ENCODE results near the gene TTLL10. TPM values are rescaled to one million over a fixed set of nuclear protein-coding genes. Genes with fewer than 3 reads are reported as not detected.

TTLL10 gene
- total RNA-seq, 4 donors from 2014 or later, result not detected

GRCh38 chr1:1176931-1177330, 3.3 kb downstream of the TTLL10 start:
- H3K4me3 ChIP-seq, result no peak overlapping the region
- DNase-seq (ENCODE audit: low spot score in 2 of 2), result peak in 1 of 2 donors; percentile 15
- TF ChIP-seq, protein P1, sequence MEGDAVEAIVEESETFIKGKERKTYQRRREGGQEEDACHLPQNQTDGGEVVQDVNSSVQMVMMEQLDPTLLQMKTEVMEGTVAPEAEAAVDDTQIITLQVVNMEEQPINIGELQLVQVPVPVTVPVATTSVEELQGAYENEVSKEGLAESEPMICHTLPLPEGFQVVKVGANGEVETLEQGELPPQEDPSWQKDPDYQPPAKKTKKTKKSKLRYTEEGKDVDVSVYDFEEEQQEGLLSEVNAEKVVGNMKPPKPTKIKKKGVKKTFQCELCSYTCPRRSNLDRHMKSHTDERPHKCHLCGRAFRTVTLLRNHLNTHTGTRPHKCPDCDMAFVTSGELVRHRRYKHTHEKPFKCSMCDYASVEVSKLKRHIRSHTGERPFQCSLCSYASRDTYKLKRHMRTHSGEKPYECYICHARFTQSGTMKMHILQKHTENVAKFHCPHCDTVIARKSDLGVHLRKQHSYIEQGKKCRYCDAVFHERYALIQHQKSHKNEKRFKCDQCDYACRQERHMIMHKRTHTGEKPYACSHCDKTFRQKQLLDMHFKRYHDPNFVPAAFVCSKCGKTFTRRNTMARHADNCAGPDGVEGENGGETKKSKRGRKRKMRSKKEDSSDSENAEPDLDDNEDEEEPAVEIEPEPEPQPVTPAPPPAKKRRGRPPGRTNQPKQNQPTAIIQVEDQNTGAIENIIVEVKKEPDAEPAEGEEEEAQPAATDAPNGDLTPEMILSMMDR (IDR thresholded peaks at IDR 0.05), result no peak
- TF ChIP-seq POLR2A (IDR thresholded peaks at IDR 0.05) (no peak), EP300 (IDR thresholded peaks at IDR 0.05) (no peak), POLR2AphosphoS5 (IDR thresholded peaks at IDR 0.05) (no peak)
- H3K27ac ChIP-seq, result no peak overlapping the region
- no peaks in the 10 kb centered on the region for H3K4me1 ChIP-seq
- H3K9me3 ChIP-seq, result no peaks in the 10 kb centered on the region
- H3K36me3 ChIP-seq, result no peaks in the 10 kb centered on the region
- H3K27me3 ChIP-seq, result peaks cover 72% of the 10 kb centered on the region
- WGBS, result 69% methylated on average over 7 of the region's 7 CpGs

DNA sequence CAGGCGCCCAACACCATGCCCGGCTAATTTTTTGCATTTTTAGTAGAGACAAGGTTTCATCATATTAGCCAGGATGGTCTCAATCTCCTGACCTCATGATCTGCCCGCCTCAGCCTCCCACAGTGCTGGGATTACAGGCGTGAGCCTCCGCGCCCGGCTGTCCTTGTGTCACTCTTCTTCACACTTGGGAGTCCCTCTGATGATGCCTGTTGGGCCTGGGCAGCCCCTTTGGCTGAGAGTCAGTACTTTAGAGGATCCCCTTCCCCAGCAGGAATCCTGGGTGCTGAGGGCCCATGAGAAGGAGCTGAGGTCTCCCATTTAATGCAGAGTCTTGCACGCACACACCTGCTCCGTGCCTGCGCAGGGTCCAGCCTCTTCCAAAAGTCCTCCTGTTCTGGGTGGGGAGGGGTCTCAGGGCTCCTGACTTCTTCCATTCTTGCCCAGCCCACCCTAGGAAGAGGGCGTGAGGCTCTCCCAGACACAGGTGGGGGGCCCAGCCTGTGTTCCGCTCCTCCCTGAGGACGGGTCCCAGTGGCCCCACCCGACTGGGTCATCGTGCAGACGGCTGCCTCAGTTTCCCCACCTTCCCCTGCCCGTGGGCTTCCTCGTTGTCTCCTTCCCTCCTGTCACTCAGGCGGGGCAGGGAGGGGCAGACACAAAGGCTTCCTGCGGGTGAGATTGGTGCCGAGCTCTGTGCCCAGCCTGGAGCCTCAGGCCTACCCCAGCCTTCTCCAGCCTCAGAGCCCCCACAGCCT, 3.9 kb downstream of the TTLL10 start:
- DNase-seq (ENCODE audit: low spot score in 2 of 2), result peak in 1 of 2 donors; percentile 55
- 85% methylated on average over 19 of the region's 21 CpGs for WGBS
- peaks cover 78% of the 10 kb centered on the region for H3K27me3 ChIP-seq
- H3K4me1 ChIP-seq, result no peaks in the 10 kb centered on the region
- no peak overlapping the region for H3K4me3 ChIP-seq
- TF ChIP-seq POLR2AphosphoS5 (IDR thresholded peaks at IDR 0.05) (no peak), EP300 (IDR thresholded peaks at IDR 0.05) (no peak), POLR2A (IDR thresholded peaks at IDR 0.05) (no peak)
- TF ChIP-seq, protein P1 (IDR thresholded peaks at IDR 0.05), result no peak
- no peak overlapping the region for H3K27ac ChIP-seq
- no peaks in the 10 kb centered on the region for H3K36me3 ChIP-seq
- no peaks in the 10 kb centered on the region for H3K9me3 ChIP-seq

- Histone ChIP-seq H3K27ac (no peak overlapping the region), H3K36me3 (no peaks in the 10 kb centered on the region), H3K9me3 (no peaks in the 10 kb centered on the region), H3K4me1 (no peaks in the 10 kb centered on the region), H3K4me3 (no peak overlapping the region), H3K27me3 (peaks cover 68% of the 10 kb centered on the region)
- no CpG with 5 or more reads among the region's 32 CpGs for WGBS
- TF ChIP-seq POLR2AphosphoS5 (IDR thresholded peaks at IDR 0.05) (no peak), POLR2A (IDR thresholded peaks at IDR 0.05) (no peak), EP300 (IDR thresholded peaks at IDR 0.05) (no peak)
- TF ChIP-seq, protein P1 (IDR thresholded peaks at IDR 0.05), result no peak
- DNase-seq (ENCODE audit: low spot score in 2 of 2), result peak in 1 of 2 donors; percentile 62
Observed at GRCh38 chr1:1178794-1179331, 5.2 kb downstream of the TTLL10 start.

DNA sequence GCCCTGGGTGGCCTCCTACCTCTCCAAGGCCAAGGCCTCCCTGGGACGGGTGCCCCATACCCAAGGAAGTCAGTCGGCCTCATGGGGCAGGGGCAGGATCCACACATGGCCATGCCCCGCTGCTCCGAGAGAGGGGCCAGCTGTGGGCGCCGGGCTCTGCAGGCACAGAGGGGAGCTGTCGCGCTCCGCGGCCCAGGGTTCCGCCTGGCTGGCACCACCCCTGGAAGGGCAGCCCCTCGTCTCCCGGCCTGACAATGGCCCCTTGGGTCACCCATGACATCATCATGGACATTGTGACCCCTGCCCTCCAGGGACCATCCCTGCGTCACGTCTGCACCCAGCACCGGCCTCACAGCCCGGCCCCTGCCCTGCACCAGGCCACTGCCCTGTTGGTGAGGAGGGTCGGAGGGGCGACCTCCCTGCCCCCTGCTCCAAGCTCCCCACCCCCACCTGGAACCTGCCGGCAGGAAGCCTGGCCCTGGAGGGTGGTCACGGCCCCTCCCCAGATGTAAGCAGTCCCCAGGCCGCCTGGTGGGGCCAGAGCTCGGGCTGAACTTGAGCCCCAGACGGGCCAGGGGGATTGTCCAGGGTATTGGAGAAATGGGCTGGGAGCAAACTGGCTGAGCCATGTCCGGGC, 5.8 kb downstream of the TTLL10 start:
- DNase-seq (ENCODE audit: low spot score in 2 of 2), result no peak
- no peak for TF ChIP-seq POLR2A (IDR thresholded peaks at IDR 0.05)
- no peak for TF ChIP-seq POLR2AphosphoS5 (IDR thresholded peaks at IDR 0.05)
- no peak for TF ChIP-seq EP300 (IDR thresholded peaks at IDR 0.05)
- TF ChIP-seq, protein P1 (IDR thresholded peaks at IDR 0.05), result no peak
- peaks cover 65% of the 10 kb centered on the region for H3K27me3 ChIP-seq
- no CpG with 5 or more reads among the region's 25 CpGs for WGBS
- H3K4me1 ChIP-seq, result no peaks in the 10 kb centered on the region
- H3K36me3 ChIP-seq, result no peaks in the 10 kb centered on the region
- H3K9me3 ChIP-seq, result no peaks in the 10 kb centered on the region
- no peak overlapping the region for H3K27ac ChIP-seq
- no peak overlapping the region for H3K4me3 ChIP-seq
